DMS153 (cell line): ENCODE measurements around the gene NACC2.
"Not testable (repeated sequence)": the region's sequence is repeated elsewhere in the genome, so short reads cannot be mapped to it uniquely, and the experiment has no call there.

Experiments
- DNase-seq: peaks from one replicate; lab custom pipeline; 2025; lab: John Stamatoyannopoulos, UW

NACC2 gene

DNA sequence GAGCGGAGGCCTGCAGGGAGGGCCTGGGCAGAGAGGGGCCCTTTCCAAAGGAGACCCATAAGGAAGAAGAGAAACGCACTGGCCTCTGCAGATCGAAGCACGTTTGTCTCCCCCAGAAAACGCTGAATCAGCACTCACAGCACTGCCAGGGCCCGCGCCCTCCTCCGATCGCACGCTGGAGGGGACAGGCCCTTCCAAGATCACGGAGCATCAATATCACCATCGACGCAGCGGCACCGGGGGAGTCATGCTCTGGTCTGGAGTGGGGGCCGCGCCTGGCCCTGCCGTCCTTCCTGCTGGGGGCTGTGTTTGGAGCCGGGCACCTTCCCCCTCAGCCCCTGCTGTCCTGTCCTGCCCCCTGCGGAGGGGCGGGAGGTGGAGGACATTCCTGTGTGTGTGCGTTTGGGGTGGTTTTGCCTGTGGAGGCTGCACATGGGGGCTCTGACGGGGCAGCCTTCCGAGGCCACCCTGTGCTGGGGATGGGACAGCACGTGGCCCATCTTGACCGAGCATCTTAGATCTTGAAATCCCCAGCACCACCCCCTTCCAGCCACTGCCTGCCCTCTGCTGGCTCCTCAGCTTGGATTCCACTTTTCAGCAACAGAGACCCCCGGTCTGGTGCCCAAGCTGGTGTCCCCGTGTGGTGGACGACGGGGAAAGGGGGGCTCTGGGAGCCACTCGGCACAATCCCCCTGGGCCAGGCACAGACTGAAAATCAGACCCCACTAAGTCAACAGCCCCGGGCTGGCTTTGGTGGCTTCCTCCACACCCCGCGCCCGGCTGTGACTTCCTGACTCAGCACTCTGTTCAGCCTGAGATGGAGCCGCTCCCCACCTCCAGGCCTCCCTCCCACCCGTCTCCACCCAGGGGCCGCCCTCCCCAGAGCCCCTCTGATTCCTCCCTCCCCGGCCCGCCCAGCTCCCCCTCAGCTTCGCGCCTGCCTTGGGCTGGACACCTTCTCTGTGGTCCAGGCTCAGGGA is 15.3 kb upstream of the NACC2 start:
- DNase-seq, result no peak

DNA sequence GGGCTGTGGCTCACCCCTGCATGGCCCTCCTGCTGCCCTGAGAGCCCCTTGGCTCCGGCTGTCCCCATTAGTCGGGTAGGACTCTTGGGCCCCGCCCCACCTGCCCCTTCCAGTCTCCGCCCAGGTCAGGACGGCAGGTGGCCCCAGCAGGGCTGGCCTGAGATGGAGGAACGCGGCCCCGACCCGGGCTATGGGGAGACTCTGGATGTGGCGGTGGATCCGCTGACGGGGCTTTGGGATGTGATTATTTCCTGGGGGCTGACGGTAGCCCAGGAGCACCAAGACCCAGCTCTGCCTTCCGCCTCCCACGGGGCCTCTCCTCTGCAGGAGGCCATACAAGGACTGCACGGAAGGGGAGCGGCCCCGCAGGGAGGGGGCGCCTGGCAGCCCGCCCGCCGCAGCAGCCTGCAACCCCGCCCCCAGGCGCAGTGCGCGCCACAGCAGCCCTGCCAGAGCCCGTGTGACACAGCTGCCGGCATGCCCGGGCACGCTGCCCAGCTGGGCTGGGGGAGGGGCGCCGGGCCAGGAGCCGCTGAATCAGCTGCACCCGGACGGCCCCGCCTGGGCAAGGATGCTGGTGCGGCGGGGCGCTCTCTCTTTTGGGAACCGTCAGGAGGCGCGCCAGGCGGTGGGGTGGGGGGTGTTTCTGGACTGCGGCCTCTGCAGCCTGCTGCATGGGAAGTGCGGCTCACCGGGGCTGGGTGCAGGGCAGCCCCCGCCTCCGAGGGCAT is 14.4 kb upstream of the NACC2 start:
- peak; percentile 93 for DNase-seq

DNA sequence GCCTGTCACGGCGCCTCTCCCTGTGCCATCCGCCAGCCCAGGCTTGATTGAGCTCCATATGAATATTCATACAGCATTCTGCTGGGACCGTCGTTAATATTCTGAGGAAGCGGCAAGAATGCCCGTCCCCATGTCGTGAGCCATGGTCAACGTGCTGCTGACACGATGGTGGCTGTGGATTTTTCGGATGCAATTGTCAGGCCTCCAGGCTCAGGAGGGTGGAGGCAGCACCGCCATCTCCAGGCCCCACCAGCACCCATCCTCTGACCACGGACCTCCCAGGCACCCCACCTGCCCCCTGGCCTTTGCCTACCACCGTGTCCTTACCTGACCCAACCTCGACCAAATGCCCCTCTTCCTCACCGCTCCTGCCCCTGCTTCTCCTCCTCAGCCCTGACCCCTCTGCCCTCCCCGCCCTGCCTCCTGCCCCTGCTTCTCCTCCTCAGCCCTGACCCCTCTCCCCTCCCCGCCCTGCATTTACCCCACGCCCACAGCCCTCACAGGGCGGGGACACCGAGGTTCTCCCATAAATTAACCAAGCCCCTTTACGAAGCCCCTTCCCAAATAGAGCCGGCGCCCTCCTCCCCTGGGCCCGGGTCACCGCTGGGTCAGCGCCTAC is 13.7 kb upstream of the NACC2 start:
- DNase-seq, result no peak

- peak; percentile 96 for DNase-seq
Observed at GRCh38 chr9:136107953-136108647, 13.0 kb upstream of the NACC2 start.

GRCh38 chr9:136107155-136107952 is 12.3 kb upstream of the NACC2 start:
- peak; percentile 90 for DNase-seq

GRCh38 chr9:136105398-136106135 is 10.5 kb upstream of the NACC2 start:
- DNase-seq, result no peak

GRCh38 chr9:136104916-136105315 is 9.8 kb upstream of the NACC2 start:
- DNase-seq, result no peak

DNA sequence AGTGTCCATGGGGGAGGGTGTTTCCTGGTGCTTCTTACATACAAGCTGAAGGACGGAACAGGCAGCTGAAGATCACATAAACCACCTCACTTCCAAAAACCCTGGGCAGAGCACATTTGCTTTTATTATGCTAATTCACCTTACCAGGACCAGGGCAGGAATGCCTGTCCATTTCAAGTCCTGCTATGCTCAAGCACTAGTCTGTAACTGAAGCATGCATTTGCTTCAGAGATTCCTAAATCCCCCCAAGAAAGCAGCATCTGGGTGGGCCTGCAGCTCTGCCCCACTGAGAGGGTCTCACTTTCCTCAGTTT is 9.4 kb upstream of the NACC2 start:
- DNase-seq, result no peak

DNA sequence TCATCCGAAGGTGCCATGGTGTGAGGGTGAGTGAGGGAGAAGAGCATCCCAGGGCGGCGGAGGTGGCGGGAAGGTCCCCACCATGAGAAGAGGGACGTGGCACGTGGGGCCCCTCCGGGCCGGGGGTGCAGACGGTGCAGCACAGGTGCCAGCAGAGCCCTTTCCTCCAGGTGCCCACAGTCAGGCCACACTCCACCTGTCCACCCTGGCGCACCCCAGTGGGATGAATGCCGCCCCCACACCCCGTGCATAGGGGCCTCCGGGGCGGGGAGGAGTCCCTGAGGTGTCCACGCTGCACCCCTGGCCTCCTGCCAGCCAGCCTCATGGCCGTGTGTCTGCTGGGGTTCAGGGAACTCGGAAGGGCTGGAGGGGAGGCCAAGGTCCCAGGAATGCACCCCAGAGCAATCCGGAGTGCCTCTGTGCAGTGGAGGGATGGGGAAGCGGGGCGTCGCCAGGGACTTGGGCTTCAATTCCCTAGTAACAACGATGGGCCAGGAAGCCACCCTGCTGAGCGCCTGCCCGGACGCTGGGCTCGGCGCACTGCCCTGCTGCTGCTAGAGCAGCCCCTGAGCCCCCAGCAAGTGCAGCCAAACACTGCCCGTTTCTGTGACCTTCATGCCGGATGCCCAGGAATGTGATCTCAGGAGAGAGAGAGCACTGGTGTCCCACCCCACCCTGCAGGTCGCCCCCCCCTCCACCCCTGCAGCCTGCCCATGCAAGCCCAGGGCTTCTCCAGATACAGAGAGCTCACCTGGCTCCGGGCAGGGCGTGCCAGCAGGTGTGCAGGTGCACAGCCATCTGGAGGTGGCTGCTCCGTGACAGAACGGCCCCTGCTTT is 8.8 kb upstream of the NACC2 start:
- DNase-seq, result peak; percentile 91

- not testable (repeated sequence) for DNase-seq
Observed at GRCh38 chr9:136101615-136102074, 6.6 kb upstream of the NACC2 start.

DNA sequence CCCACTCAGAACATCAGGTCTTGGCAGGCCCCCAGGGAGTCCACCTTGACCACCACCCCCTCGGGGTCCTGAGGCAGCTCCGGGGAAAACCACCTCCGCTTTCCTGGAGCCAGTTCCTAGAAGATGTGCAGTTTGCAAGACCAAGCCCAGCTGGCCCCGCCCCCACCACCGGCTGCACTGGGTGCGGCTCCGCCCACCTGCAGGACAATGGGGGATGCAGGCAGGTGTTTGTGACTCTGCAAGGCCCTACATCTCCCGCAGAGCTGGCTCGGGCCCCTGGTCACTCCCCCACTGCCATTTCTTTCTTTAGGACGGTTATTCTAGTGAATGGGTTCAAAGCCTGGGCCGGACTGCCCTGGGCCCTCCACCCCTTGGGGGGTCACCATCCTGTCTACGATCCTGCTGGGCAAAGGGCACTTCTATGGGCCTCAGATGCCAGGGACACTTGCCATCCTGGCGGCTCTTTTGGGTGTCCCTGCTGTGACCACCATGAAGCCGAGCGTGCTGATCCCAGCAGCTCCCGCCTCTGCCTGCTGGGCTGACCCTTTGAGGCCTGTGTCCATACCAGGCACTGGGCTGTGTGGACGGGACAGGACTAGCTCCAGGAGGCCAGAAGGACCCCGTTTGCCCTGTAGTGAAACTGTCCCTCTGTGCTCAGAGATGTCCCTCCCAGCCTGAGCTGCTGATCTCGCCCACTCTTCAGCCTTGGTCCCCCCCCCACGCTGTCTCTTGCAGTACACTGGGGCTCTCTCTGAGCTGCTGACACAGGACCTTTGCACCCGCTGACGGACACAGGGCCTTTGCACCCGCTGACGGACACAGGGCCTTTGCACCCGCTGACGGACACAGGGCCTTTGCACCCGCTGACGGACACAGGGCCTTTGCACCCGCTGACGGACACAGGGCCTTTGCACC is 5.9 kb upstream of the NACC2 start:
- peak; percentile 74 for DNase-seq

- DNase-seq, result no peak
Observed at GRCh38 chr9:136099542-136099941, 4.5 kb upstream of the NACC2 start.

DNA sequence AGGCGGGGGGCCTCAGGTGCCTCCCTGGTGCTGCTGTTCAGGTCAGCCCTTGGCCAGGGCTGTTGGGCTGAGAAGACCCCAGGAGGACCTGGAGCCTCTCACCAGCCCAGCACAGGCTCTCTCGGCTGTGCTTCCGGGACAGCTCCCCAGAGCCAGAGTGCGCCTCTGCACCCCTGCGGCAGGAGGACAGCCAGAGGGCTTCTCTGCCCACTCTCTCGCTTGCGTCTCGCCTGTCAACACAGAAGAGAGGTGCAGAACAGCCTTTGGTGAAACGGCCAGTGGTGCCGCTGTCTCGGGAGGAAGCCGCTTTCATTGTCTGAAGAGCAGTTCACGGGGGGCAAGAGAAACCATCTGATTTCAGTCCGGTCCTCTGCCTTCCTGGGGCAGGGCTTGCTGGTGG is 3.8 kb upstream of the NACC2 start:
- no peak for DNase-seq

GRCh38 chr9:136098210-136098609 is 3.1 kb upstream of the NACC2 start:
- no peak for DNase-seq

GRCh38 chr9:136096505-136097001 is 1.5 kb upstream of the NACC2 start:
- no peak for DNase-seq

DNA sequence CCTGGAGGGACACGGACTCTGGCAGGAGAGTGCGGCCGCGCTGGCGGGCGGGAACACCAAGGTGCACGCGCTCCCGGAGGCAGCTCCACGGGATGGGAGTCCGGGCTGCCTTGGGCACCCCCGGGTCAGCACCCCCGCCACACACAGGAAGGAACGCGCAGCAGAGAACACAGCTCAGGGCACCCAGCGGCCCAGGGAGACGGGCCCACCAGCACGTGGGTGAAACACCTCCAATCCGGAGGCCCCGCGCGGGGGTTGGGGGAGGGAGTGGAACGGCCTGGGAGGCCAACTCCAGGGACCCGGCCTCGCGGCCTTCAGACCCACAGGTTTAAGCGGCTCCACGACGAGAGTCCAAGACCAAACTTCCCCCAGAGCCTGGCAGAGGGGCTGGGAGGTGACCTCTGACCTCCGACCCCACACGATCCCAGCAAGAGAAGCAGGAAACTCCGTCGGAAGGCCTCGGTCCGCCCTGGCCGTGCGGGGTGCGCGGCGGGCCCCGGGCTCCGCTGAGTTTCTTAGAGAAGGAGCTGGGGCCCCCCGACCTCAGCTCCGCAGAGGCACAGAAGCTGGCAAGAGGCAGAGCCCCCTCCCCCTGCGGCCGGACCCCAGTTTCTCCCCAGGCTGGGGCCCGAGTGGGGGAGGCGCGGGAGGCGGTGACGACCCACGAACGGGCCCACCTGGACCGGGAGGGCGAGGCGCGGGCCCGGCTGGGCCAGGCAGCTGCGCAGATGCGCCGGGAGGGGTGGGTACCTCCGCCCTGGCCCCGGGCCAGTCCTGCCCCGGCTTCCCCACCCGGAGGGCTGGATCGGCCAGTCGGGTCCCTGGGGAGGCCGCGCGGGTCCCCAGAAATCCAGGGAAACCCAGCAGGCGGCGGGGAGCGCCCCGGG is 851 bp downstream of the NACC2 start:
- no peak for DNase-seq

DNA sequence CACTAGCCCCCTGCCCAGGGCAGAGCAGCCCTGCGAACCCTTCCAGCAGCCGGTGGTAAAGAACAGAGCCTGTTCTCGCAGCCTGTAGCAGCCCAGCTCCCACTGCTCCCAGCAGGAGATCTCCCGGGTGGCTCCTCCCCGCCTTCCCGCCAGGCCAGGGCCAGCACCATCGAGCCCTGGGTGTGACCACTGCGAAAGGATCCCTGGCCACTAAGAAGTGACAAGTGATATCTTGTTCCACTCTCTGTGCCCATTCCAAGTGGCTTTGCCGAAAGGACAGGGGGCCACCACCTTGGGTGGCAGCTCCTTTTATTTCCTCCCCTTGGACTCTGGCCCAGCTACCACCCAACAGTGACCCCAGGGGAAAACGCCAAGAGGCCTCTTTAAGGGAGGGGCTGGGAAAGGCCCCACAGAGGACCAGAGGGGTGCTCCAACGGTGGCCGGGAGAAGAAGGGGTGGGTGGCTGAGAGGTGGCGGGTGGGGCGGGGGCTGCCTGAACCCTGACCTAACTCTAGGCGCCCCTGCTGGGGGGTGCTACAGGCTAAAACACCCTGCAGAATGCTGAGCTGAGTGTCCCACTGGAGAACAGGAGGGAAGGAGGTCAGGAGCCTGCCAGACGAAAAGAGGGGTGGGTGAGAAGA is 1.6 kb downstream of the NACC2 start:
- DNase-seq, result peak; percentile 12
